ENCODE data around the gene TDRD6.

TDRD6 gene

DNA sequence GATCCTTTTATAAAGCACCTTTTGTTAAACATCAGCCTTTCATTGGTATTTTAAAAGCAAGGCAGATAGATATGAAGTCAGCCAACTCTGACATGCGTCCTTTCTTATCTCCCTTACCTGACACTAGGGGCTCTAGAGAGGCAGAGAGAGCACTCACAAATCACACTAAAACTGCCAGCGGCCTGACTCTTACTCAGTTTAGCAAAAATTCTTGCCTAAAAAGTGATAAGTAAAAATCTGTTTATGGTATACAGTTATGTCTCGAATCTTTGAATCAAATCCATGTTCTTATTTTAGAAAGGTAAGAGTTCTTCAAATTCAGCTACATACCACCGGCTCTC, 10.4 kb upstream of the TDRD6 start:
- no peak for DNase-seq (ENCODE audit: low read depth in 2 of 2)

DNA sequence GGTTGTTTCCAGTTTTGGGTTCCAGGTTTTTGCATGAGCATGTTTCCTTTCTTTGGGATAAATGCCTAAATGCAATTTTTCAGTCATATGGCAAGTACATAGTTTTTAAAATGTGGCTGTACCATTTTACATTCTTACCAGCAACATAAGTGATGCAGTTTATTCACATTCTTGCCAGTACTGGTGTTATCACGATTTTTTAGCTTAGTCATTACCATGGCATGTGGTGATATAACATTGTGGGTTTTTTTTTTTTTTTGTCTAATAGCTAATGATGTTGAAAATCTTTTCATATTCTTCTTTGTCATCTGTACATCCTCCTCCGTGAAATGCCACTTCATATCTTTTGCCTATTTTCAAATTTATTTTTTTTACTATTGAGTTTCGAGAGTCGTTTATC, 2.9 kb upstream of the TDRD6 start:
- DNase-seq (ENCODE audit: low read depth in 2 of 2) = no peak

DNA sequence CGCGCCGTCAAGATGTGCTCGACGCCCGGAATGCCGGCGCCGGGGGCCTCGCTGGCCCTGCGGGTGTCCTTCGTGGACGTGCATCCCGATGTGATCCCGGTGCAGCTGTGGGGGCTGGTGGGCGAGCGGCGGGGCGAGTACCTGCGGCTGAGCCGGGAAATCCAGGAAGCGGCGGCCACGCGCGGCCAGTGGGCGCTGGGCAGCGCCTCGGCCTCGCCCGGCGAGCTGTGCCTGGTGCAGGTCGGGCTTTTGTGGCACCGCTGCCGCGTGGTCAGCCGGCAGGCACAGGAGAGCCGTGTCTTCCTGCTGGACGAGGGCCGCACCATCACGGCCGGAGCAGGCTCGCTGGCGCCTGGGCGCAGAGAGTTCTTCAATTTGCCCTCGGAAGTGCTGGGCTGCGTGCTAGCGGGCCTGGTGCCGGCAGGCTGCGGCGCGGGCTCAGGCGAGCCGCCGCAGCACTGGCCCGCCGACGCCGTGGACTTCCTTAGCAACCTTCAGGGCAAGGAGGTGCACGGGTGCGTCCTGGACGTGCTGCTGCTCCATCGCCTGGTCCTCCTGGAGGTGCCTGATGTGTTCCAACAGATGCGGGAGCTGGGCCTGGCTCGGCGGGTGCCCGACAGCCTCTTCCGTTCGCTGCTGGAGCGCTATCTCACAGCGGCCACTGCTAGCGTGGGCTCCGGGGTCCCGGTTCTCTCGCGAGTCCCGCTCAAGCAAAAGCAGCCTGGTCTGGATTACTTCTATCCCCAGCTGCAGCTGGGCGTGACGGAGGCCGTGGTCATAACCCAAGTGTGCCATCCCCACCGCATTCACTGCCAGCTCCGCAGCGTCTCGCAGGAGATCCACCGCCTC, 656 bp downstream of the TDRD6 start:
- no peak for DNase-seq (ENCODE audit: low read depth in 2 of 2)

DNA sequence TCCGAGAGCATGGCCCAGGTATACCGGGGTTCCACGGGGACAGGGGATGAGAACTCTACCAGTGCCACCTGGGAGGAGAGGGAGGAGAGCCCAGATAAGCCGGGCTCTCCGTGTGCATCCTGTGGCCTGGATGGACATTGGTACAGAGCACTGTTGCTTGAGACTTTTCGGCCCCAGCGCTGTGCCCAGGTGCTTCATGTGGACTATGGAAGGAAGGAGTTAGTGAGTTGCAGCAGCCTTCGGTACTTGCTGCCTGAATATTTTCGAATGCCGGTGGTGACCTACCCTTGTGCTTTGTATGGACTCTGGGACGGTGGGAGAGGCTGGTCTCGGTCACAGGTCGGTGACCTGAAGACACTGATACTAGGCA, 1.3 kb downstream of the TDRD6 start:
- DNase-seq (ENCODE audit: low read depth in 2 of 2) = no peak

DNA sequence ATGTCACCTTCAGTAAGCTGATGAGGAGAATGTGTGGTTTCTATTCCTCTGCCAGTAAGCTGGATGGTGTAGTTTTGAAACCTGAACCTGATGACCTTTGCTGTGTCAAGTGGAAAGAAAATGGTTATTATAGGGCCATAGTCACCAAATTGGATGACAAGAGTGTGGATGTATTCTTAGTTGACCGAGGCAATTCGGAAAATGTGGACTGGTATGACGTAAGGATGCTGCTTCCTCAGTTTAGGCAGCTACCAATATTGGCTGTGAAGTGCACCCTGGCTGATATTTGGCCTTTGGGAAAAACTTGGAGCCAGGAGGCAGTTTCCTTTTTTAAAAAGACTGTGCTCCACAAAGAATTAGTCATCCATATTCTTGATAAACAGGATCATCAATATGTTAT, 2.0 kb downstream of the TDRD6 start:
- DNase-seq (ENCODE audit: low read depth in 2 of 2) = no peak

DNA sequence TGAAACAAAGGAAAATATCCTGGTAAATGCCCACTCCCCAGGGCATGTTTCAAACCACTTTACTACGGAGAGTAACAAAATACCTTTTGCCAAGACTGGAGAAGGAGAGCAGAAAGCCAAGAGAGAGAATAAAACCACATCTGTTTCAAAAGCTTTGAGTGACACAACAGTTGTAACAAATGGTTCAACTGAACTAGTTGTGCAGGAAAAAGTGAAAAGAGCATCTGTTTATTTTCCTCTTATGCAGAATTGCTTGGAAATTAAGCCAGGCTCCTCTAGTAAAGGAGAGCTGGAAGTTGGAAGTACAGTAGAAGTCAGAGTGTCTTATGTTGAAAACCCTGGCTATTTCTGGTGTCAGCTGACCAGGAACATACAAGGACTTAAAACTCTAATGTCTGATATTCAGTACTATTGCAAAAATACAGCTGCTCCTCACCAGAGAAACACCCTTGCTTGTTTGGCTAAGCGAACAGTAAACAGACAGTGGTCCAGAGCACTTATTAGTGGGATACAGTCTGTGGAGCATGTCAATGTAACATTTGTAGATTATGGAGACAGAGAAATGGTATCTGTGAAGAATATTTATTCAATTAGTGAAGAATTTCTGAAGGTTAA, 2.6 kb downstream of the TDRD6 start:
- no peak for DNase-seq (ENCODE audit: low read depth in 2 of 2)

DNA sequence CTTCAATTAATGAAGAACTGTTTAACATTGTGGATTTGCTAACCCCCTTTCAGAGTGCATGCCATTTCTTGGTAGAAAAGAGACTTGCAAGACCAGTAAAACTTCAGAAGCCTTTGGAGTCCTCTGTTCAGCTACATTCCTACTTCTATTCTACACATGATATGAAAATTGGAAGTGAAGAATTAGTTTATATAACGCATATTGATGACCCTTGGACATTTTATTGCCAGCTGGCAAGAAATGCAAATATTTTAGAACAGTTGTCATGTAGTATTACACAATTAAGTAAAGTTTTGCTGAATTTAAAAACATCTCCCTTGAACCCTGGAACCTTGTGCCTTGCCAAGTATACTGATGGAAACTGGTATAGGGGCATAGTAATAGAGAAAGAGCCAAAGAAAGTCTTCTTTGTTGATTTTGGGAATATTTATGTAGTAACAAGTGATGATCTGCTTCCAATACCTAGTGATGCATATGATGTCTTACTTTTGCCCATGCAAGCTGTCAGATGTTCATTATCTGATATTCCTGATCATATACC, 3.3 kb downstream of the TDRD6 start:
- no peak for DNase-seq (ENCODE audit: low read depth in 2 of 2)

DNA sequence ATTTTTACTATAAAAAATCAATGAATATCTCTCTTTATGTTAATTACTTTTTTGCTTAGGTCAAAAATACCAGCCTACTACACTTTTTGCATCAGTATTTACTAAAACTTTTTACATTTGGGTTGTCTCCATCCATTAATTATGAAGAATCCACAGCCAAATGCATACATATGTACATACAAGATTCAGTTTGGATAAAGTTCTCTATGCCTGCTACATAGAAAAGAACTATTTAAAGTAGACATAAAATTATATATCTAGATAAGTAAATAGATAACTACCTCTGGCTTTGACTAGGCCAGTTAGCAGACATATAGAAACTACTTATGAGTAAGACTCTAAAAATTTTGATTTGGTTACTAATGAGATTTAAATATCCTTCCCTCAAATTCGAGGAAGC, 12.3 kb downstream of the TDRD6 start:
- DNase-seq (ENCODE audit: low read depth in 2 of 2) = no peak

DNA sequence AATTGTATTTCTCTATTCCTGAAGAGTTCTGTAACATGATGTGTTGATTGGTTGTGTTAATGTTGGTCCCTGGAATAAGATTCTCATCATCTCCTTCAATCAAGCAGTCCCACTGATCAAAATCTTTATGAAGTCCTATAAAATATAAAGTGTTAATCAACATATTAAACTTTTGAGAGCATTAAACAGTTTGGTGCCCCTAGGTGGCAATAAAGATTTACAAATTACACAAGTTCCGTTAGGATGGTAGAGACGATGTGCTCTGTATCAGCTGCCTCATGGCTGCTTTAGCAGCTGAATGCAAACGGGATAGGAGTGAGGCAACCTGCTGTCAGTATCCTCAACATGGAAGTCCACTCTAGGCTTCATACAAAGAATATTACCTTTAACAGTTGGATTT, 16.9 kb downstream of the TDRD6 start:
- no peak for DNase-seq (ENCODE audit: low read depth in 2 of 2)

DNA sequence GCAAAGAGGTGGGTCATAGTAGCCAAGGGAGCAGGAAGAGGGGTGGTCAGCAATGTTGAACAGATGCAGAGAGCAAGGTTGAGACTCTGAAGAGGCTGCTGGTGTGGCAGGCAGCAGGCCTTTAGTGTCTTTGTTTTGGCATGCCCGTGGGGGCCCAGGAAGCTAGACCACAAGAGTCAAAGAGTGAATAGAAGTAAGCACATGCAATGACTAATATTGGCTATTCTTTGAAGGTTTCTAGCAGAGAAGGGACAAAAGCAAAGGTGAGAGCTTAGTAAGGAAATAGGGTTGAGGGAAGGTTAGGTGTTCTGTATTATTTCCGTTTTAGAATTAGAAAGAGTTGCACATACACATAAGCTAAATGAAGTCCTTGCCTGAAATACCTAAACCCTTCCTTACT, 18.8 kb downstream of the TDRD6 start:
- no peak for DNase-seq (ENCODE audit: low read depth in 2 of 2)

DNA sequence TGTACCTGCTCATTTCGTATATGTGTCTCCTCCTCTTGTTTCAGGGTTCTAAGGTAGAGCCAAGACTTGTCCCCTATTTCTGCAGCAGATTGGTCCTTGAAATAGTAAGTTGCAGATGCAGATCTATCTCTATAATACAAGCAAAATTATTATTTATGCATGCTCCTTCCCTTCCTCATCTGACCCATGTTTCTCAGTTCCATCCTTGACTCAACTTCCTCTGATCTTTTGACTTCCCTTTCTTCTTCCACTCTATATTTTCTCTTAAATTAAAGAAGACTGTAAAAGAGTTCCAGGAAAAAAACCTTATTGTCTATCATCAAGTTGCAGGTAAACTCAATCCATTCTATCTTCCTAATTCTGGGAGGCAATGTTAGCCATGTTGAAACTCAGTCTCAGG, 23.8 kb downstream of the TDRD6 start:
- DNase-seq (ENCODE audit: low read depth in 2 of 2) = no peak

DNA sequence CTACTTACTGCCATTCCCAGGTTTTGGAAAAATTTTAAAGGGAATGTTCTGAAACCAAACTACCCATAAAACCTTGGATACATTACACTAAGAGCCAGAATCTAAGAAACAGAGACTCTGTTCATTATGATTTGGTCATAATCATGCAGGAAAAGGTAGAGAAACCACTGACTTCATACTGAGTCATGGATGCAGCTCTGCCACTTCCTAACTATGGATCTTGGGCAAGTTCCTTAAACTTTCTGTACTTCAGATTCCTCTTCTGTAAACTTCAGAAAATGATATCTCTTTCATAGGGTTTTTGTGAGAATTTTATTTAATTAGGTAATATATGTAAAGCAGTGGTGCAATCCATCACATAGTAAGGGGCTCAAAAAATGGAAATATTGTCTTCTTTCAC, 27.5 kb downstream of the TDRD6 start:
- DNase-seq (ENCODE audit: low read depth in 2 of 2) = no peak

DNA sequence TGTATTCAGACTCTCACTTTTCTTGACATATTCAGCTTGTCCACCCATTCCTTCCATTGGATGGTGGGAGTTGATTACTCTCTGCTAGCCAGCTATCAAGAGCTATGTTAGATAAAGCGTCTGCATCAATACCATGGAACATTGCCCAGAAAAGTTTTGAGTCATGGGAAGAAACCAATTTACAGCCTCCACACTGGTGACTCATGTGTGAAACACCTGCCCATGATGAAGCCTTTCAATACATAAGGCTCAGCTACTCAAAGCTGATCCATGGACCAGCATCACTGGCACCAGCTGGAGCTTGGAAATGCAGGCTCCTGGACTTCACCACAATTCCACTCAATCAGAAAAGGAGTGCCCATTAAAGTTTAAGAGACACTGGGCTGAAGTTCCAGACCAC, 31.4 kb downstream of the TDRD6 start:
- no peak for DNase-seq (ENCODE audit: low read depth in 2 of 2)

DNA sequence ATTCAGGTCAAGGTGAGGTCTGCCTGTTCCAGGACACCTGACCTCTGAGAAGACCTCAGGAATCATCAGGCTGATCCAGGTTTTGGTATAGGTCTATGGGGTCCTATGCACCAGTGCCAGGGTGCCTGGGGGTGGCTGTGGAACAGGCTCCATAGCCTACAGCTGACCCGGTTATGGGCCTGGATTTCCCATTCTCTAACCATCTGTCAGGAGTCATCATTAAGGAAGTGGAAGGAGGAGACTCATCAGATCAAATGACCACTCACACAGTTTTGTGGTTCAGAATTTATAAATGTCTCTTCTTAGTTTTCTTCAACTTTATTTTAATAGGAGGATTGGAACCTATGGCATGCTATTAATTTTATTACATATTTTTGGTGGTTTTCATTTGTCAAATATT, 32.7 kb downstream of the TDRD6 start:
- DNase-seq (ENCODE audit: low read depth in 2 of 2) = no peak

DNA sequence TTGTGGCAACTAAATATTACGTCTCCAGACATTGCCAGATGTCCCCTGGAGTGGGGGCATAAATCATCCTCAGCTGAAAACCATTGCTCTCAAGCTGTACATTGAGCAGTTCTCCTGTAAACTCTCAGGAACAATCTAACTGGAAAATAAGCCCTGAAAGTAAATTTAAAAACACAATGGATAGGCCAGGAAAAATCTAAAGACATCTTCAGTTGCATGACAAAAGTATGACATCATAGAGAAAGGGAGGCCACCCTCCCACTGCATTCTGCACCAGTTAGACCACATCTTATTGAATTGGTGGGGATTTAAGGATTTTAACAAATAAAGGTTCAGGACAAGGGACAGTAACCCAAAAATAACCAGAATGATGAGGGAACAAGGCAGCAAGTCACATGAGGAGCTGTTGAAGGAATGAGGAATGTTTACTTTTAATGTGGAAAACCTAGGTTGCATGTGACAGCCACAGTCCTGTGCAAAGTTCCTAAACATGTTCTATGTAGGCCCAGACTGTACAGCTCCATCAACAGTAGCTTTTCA, 42.2 kb downstream of the TDRD6 start:
- no peak for DNase-seq (ENCODE audit: low read depth in 2 of 2)

DNA sequence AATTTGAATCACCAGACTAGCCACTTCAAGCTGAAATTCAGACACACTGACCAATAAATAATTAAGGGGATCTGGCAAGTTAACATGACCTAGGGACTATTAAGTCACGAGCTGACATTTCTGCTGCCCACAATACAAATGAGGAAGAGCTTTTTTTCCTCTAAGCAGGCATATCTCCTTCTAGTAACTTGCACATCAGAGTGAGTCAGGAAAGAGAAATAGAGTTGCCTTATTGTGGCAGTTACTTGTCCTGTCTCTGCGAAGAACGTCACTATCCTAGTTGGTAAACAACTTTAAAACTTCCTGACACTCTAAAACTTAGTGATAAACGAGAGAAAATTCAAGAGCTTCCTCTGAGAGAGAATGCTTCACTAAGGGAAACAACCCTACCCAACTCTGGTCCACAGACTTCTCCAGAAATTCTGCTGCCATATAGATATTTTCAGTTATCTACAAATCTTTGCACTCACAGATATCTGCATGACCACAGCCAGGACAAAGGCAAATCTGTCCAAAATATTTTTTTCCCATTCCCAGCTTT, 43.3 kb downstream of the TDRD6 start:
- no peak for DNase-seq (ENCODE audit: low read depth in 2 of 2)

DNA sequence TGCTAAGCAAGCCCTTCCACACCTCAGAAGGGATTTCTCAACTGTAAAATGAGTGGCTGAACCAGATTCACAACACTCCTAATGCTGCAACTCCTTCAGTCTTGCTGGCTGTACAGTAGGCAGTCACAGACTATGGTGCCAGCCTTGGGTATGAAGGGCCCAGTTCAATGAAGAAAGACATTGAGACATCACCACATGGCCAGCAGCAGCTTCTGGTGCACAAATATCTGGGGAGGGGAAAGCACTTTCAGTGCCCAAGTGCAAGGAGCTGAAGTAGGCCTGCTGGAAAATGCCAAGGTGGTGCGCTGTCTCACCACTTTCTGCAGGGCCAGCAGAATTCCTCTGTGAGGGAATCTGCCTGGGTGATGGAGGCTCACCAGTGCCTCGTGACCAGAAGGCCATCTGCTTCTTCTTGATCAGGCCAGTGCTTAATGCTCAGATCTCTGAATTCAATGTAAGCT, 45.7 kb downstream of the TDRD6 start:
- DNase-seq (ENCODE audit: low read depth in 2 of 2) = no peak

DNA sequence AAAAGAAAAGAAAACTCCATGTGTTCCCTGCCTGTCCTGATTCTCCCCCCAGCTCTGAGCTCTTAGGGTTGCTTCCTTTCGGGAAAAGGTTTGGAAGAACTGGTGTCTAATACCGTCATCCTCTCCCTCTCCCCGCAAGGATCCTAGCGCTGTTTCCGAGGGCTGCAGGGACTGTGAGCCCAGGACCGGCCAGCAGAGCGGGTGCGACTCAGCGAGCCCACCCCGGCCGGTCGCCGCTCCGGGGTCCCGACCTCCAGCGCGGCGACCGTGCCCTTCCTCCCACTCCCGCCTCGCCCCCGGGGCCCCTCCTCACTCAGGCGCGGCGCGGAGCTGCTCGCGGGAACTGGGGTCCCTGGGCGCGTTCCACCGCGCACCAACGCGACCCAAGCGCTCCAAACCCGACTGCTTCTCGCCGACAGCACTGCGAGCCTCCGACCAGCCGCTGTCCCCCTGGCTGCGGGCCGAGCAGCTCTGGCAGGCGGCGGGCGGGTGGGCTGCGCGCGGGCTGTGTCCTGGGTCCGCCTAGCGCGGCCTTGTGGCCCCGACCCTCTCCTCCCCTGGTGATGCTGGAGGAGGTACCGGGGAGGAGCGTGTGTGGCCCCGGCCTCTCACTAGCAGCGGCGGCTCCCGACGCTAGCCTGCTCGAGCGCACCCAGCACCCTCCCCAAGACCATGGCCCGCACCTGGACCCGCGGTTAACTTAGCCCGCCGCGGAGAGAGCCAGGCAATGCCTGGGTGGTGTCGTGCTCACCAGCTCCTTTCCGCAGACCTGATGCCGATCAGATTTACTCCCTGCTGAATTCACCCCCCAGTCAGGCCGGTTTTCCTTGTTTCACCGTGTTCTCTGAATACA, 47.4 kb downstream of the TDRD6 start, which contains the start of gene PLA2G7:
PLA2G7 (minus strand) TSS at position 509 of the 853 bp plus-strand sequence. CDS start 12,484 bp downstream, outside the sequence.
- no peak for DNase-seq (ENCODE audit: low read depth in 2 of 2)

DNA sequence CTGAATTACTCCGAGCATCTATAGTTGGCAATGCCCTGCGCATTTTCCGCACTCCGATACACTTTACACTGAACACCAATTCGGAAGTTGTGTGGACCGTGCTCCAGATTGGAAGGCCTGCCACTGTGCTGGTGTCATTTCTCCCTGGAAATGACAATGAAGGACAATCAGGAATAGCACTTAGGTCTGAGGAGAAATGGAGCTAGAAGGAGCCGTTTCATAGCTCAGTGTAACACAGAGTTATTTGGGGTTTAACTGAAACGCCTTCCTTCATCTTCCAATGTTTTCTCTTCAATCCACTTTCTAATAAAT, 48.0 kb downstream of the TDRD6 start:
- no peak for DNase-seq (ENCODE audit: low read depth in 2 of 2)

DNA sequence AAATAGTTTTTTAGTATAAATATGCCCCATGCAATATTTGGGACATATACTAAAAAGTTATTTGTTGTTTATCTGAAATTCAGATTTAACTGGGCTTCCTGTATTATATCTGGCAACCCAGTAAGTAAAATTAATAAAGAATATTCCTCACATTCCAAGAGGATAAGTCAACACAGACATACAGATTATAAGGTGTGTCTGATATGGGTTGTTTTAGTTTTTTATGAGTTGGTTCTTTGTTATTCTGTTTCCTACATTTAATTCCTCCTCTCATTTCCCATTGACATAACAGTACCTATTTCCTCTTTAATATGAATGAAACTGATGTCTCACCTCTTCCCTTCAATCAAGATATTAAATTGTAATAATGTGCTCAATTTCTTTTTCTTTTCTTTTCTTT, 49.2 kb downstream of the TDRD6 start:
- DNase-seq (ENCODE audit: low read depth in 2 of 2) = no peak

DNA sequence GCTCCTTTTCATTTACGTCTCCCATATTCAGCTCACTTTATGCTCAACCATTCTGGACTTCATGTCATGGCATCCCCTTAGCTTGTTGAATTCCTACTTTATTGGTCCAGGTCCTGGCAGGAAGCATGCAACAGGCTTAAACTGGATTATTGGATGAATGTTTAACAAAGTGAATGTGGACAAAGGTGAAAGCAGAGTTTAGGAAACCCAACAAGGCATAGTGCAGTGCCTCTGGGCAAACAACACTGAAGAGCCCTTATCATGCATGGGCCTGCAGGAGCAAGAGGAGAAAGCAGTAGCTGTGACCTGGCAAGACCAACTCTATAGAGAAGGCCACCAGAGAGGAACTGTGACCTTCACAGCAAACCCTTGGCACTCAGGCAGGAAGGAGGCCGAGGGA, 53.8 kb downstream of the TDRD6 start:
- no peak for DNase-seq (ENCODE audit: low read depth in 2 of 2)

DNA sequence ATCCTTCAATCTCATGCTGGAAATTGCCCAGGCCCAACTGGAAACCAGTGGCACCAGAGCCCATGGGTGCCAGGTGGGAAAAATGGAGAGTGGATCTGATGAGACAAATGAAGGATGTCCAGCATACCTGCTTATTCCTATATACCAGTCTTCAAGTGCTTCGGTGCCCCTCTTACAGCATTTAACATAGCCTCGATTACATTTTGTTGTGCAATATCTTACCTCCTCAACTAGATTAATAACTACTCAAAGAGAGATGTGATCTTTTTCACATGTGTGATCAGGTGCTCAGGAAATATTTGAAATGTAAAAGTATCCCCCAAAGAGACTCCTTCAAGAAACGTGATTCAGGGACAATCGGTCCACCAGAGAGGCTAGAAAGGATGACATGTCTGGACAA, 54.2 kb downstream of the TDRD6 start:
- no peak for DNase-seq (ENCODE audit: low read depth in 2 of 2)
